Skin epidermis (tissue), 12 donors: ENCODE measurements around the gene ARHGAP35.
"Not testable (repeated sequence)": the region's sequence is repeated elsewhere in the genome, so short reads cannot be mapped to it uniquely, and the experiment has no call there.

ENCODE experiments used
- H3K27ac ChIP-seq, 21 experiments: fragments of 200-600 bp; sonication (generic) in 11 of 21; one replicate each; pipeline ENCODE4 v1.5.0; 2020; ENCODE audit warnings: mild to moderate bottlenecking in 3 of 21, inconsistent platforms in 2 of 21, moderate library complexity in 2 of 21
- H3K4me3 ChIP-seq, 7 experiments: fragments of 200-600 bp; sonication (generic) in 2 of 7; one replicate each; pipeline ENCODE4 v1.5.0; 2020; ENCODE audit warnings: inconsistent platforms in 2 of 7, mild to moderate bottlenecking in 2 of 7, moderate library complexity in 1 of 7

Gene ARHGAP35

DNA sequence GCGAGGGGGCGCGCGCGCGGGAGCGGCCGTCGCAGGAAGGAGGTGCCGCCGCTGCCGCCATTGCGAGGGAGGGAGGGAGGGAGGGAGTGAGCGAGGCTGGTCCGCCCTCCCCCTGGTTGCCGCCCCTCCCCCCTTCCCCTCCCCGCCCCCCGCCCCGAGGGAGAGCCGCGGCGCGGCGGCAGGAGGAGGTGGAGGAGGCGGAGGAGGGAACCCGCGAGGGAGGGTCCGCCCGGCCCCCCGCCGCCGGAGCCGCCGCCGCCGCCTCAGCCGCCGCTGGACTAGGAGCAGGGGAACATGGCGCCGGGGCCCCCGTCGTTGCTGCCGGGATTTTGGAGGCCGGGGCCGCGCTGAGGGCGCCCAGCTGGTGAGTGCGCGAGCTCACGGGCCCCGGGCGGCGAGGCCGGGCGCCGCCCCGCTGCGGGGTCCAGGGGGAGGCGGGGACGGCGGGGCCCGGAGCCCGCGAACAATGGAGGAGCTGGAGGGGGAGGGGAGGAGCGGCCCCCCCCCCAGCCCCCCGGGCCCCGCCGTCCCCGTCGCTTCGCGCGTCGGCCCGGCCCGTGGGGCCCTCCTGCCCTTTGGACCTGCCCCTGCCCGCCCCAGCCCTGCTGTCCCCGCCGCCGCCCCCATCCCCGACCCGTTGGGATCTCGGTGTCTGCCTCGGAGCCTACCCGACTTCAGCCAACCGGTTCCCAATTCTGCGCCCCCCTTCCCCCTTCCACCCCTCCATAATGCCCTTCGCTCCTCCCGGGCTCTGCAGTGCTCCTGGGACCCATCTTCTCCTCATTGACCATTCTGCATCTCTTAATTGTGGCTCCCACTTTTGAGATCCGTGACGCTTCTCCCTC, at the start of gene ARHGAP35:
TSS of gene ARHGAP35 (plus strand) at position 152 of the 845 bp plus-strand sequence. CDS start 57,679 bp downstream, outside the sequence.
- peak within 1 kb of the TSS; percentile 78 to 97 (median 91) for H3K4me3 ChIP-seq
- H3K27ac ChIP-seq = peak within 1 kb of the TSS; percentile 74 to 100 (median 95)

GRCh38 chr19:46812977-46813838, 47.6 kb upstream of the ARHGAP35 start:
- peak overlapping the region in 3 of 21 experiments; percentile 14 to 36 (median 28) for H3K27ac ChIP-seq
- H3K4me3 ChIP-seq = no peak overlapping the region

- peak overlapping the region in 2 of 21 experiments; percentile 28 to 36 for H3K27ac ChIP-seq
- no peak overlapping the region for H3K4me3 ChIP-seq
Measured at GRCh38 chr19:46813839-46814358, 46.9 kb upstream of the ARHGAP35 start.

DNA sequence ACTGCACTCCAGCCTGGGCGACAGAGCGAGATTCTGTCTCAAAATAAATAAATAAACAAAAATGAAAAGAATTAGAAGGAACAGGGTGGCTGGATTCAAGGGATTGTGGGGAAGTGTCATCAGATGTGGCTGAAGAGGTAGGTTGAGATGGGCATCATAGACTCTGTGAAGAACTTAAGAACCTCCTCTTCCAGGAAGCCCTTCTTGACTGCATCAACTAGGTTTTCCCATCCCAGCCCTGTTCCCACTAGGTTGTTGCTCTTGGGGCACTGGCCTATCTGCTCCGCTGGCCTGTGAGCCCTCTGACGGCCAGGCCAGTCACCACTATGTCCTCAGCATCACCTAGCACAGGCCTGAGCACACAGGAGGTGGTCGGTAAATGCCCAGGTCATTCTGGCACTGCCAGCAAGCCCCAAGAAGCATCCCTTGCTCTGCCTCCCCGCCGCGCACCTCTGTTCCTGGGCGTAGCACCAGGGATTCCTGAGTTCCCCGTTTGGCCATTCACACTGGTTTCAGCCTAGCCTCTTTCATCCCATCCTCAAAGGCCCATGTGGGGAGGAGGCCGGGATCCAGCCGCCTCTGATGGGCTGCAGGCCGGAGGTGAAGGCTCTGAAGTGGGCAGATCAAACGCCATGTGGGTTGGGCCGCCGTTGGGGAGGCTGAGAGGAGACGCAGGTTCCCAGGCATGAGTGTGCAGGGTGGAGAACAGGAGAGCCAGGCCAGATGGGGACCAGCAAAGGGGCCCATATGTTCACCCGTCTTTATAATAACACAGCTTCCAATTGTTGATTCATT, 44.8 kb upstream of the ARHGAP35 start:
- no peak overlapping the region for H3K4me3 ChIP-seq
- H3K27ac ChIP-seq = no peak overlapping the region

GRCh38 chr19:46818812-46819211, 42.0 kb upstream of the ARHGAP35 start:
- Histone ChIP-seq H3K4me3 (no peak overlapping the region), H3K27ac (no peak overlapping the region)

- Histone ChIP-seq H3K27ac (peak overlapping the region in 20 of 21 experiments; percentile 14 to 86 (median 64)), H3K4me3 (no peak overlapping the region)
Measured at GRCh38 chr19:46821512-46822409, 39.0 kb upstream of the ARHGAP35 start.

DNA sequence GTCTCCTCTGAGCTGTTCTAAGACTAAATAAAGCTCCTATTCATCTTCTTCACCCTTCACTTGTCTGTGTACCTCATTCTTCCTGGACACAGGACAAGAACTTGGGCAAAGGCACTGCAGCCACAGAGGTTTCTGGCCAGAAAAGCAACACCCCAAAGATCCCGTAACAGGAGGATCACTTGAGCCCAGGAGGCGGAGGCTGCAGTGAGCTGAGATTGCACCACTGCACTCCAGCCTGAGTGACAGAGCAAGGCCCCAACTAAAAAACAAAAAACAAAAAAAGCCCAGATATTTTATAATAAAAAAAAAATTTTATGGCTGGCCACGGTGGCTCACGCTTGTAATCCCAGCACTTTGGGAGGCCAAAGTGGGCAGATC, 38.4 kb upstream of the ARHGAP35 start:
- peak overlapping the region in 17 of 21 experiments; percentile 14 to 86 (median 65) for H3K27ac ChIP-seq
- H3K4me3 ChIP-seq = not testable (repeated sequence)

GRCh38 chr19:46823049-46823448, 37.7 kb upstream of the ARHGAP35 start:
- no peak overlapping the region for H3K4me3 ChIP-seq
- peak overlapping the region in 3 of 21 experiments; percentile 65 to 86 (median 80) for H3K27ac ChIP-seq

DNA sequence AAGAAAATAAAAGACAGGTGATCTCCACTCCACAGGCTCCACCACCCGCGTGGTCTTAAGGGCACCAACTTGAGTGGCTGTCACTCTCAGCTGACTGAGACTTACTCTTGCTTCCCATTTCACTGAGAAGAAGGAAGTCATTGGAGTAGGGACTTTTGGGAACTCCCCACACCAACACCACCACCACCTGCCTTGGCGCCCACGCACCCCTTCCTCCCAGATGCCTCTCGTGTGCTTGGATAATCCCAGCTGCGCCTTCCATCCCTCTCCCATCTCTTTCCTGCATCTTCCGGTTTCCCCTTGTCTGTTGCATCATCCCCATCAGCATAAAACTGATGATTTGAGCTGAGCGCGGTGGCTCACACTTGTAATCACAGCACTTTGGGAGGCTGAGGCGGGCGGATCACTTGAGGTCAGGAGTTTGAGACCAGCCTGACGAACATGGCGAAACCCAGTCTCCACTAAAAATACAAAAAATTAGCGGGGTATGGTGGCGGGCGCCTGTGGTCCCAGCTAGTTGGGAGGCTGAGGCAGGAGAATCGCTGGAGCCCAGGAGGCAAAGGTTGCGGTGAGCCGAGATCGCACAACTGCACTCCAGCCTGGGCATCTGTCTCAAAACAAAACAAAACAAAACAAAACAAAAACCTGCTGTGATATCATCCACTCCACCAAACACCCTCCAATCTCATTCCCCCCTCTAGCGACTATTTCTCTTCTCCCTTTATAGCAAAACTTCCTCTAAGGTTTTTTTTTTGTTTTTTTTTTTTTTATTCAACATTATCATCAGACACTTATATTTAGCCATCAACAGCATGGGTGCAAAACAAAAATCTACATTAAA, 35.7 kb upstream of the ARHGAP35 start:
- no peak overlapping the region for H3K4me3 ChIP-seq
- peak overlapping the region in 8 of 21 experiments; percentile 39 to 74 (median 56) for H3K27ac ChIP-seq

DNA sequence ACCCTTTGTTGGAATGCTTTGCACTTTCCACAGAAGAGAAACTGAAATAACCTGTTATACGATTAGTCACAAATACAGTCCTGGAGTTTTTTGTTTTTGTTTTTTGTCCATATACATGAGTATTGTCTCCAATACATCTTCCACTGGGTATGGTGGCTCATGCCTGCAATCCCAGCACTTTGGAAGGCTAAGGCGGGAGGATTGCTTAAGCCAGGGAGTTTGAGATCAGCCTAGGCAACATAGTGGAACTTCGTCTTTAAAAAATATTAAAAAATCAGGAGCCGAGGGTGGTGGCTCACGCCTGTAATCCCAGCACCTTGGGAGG, 35.1 kb upstream of the ARHGAP35 start:
- peak overlapping the region in 6 of 21 experiments; percentile 21 to 74 (median 44) for H3K27ac ChIP-seq

DNA sequence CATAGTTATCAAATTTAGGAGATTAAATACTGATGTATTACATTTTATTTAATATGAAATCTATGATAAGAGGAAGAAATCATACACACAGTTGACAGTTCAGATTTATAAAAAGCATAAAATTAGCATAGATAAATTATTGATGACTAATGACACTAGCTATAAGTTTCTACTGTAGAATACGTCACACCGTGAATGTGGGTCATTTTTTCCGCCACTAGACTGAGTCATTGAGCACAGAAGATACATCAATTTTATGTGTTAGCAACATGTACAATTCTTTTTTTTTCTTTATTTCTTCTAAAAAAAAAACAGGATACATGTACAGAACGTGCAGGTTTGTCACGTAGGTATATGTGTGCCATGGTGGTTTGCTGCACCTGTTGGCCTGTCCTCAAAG, 32.3 kb upstream of the ARHGAP35 start:
- Histone ChIP-seq H3K4me3 (no peak overlapping the region), H3K27ac (no peak overlapping the region)

More for the DNA sequence above, 35.1 kb upstream of the ARHGAP35 start:
- H3K4me3 ChIP-seq = no peak overlapping the region

DNA sequence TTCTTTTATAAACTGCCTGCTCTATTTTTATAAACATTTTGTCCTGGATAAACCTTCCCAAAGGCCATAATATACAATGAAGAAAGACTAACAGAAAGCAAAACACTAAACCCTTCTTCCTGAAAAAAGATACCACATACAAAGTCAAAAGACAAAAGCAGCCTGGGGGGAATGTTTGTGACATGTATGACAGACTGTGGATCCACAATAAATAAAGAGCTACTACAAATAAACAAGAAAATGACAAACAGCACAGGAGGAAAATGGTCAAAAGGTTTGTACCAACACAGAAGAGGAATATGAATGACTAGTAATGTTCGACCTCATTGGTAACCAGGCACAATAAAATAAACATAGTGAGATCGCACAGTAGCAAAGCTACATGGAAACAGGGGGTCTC, 29.9 kb upstream of the ARHGAP35 start:
- H3K27ac ChIP-seq = no peak overlapping the region
- H3K4me3 ChIP-seq = no peak overlapping the region

DNA sequence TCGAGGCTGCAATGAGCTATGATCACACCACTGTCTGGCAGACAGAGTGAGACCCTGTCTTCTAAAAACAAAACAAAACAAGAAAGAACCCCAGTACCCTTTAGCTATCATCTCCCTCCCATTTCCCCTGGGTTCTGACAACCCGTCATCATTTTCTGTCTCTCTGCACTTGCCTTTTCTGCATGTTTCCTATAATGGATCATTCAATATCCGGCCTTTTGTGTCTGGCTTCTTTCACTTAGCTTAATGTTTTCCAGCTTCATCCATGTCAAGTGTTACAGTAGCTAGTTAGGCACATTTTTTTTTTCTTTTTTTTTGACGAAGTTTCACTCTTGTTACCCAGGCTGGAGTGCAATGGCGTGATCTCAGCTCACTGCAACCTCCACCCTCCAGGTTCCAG, 26.7 kb upstream of the ARHGAP35 start:
- H3K4me3 ChIP-seq = no peak overlapping the region
- H3K27ac ChIP-seq = no peak overlapping the region

- no peak overlapping the region for H3K27ac ChIP-seq
- H3K4me3 ChIP-seq = no peak overlapping the region
Measured at GRCh38 chr19:46834984-46835383, 25.8 kb upstream of the ARHGAP35 start.

DNA sequence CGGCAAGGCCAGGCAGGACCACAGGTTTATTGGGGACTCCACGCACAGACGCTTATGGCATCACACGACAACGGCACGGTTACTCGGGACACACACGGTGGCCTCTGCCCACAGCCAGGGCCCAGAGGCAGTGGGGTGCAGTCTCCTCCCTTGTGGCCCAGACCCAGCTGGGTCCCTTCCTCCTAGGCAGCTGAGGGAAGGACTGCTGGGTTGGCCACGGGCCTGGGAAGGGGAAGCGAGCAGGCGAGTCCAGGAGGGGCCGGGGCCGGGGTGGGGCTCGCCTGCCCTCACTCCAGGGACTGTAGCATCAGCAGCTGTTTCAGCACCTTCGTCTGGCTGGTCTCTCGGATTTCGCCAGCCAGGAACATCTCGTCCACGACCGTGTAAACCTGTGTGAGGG, 22.6 kb upstream of the ARHGAP35 start:
- Histone ChIP-seq H3K27ac (no peak overlapping the region), H3K4me3 (no peak overlapping the region)

DNA sequence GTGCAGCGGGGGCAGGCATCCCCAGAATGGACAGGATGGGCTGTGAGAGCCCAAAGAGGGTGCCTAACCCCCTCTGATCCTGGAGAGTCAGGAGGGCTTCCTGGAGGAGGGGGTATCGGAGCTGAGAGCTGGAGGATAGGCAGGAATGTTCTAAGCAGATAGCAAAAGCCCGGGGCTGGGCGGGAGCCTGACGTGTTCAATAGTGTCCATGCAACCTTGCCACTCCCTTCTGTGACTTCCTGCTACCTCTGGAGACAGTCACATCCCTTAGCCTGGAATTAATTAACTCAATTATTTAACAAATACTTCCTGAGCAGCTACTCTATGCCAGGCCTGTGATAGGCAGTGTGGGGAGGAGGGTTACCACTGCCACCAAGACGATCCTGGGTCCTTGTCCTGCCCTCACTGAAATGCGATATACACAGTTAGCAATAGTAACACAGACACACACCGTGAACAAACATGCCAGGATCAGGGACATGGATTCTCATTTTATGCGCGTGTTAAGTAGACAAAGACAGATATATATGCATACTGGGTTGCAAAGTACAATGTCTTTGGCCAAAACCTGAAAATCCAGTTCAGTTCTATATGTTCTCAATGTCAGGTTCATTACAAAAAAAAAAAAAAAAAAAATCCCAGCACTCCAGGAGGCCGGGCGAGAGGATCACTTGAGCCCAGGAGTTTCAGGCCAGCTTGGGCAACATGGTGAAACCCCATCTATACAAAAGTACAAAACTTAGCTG, 20.9 kb upstream of the ARHGAP35 start:
- H3K27ac ChIP-seq = peak overlapping the region in 17 of 21 experiments; percentile 20 to 71 (median 49)
- no peak overlapping the region for H3K4me3 ChIP-seq

DNA sequence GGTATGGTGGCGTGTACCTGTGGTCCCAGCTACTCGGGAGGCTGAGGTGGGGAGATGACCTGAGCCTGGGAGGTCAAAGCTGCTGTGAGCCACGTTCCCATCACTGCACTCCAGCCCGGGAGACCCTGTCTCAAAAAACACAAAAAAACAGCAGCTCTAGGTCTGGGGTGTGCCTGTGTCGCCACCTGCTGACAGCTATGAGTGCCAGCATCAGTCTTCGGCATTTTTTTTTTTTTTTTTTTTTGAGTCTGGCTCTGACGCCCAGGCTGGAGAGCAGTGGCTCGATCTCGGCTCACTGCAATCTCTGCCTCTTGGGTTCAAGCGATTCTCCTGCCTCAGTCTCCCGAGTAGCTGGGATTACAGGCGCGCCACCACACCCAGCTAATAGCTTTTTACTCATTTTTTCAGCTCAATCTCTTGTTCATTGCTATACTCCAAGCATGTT, 20.3 kb upstream of the ARHGAP35 start:
- H3K27ac ChIP-seq = peak overlapping the region in 16 of 21 experiments; percentile 20 to 71 (median 50)

More for the DNA sequence above, 20.3 kb upstream of the ARHGAP35 start:
- no peak overlapping the region for H3K4me3 ChIP-seq
